NCI-H226 (cell line): ENCODE data around the gene NATD1.

Source experiments
- DNase-seq: peaks from one replicate; pipeline ENCODE4 v3.0.0-alpha.2; 2015

The NATD1 gene

DNA sequence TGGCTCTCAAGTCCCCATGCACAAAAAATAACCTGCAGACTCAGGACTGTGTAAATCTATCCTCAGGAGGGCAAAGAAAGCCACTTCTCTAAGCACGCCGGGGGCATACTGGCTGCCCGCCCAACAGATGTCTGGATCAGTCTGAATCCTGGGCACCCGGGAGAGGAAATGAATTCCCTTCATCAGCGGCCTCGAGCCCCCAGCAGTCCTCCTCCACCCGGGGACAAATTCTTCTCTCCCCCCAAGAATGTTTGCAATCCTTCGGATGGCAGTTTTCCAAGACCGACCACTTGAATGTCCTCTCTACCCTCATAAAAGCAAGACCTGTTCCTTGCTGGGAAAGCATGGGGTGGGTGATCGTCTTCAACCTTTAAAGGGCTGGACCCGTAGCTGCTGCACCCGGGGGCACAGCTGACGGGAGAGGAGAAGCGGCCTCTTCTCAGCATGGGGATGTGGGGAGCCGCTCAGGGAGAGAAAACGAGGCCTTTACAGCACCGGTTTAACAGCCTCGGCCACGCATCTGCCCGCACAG lies 21.9 kb upstream of the NATD1 start:
- no peak for DNase-seq

DNA sequence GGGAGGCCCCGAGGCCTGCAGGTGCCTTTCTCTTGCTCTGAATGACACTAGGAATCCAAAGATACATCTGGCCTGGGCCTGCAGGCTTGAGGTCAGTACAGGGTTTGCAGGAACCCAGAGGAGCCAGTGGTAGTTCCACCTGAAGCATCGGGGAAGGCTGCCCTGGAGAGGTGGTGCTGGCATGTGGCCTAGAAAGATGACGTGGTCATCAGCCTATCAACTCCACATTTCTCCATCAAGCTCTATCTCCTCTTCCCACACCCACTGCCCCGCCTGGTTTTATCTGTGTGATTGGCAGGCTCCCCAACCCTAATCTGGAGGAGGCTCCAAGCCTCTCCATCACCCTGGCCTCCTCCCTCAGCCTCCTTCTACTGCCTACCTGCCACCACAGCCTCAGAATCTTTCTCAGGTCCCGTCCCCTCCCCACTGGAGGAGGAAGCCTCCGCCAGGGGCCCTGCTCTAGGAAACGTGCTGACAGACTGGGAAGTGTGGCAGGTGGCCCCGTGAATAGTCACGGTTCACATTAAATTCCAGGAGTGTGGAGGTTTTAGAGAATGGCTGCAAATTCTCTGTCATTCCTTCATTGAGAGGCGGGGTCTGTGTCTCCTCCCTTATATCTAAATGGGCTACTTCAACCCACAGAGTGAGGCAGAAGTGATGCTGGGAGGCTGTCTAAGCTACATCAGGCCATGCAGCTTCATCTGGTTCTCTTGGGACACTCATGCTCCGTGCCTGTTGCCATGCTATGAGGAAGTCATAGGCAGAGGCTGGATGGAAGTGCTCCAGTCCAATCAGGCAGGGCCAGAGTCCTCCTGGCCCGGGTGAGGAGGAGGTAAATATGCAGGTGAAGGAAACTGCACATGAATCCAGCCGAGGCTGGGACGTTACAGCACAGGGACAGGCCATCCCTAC lies 19.9 kb upstream of the NATD1 start:
- peak; percentile 89 for DNase-seq

GRCh38 chr17:21272250-21272649 lies 19.0 kb upstream of the NATD1 start:
- no peak for DNase-seq

DNA sequence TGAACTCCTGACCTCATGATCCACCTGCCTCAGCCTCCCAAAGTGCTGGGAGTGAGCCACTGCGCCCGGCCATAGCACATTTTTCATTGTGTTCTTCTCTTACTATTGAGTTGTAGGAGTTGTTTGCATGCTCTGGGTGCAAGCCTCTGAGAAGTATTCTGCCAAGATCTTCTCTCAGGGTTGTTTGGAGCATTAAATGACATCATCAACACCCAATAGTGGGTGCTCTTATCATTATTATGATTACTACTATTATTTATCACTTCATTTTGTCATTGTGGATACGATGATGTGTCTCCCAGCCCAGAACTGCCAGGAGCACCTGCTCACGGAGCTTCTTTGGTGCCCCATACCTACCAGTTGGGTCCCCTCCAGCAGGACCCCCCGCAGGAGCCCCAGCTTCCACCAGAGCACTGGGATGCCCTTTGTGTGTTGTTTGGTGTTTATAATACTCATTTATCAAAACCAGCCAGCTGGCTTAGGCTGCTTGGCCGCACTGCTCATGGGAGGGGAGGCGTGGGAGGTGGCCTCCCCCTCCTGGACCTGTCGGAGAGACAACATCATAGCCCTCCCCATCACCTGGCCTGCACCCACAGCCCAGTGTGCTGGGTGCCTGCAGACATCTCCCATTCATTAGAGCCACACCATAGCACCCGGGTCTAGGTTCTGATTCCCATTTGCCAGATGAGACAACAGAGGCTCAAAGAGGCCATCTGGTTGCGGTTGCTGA lies 18.4 kb upstream of the NATD1 start:
- DNase-seq = no peak

DNA sequence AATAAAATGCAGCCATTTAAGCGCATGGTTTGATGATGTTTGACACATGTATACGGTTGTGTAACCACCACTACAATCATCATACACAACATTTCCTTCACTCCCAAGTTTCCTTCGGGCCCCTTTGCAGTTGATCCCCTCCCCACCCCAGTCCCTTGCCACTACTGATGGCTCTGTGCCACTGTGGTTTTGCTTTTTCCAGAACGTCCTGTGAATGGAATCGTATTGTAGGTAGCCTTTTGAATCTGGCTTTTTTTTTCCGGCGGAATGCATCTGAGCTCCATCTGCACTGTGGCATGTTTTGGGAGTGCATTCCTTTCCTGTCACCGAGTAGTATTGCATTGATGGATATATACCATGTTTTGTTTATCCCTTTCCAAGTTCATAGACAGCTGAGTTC lies 16.2 kb upstream of the NATD1 start:
- DNase-seq = no peak

DNA sequence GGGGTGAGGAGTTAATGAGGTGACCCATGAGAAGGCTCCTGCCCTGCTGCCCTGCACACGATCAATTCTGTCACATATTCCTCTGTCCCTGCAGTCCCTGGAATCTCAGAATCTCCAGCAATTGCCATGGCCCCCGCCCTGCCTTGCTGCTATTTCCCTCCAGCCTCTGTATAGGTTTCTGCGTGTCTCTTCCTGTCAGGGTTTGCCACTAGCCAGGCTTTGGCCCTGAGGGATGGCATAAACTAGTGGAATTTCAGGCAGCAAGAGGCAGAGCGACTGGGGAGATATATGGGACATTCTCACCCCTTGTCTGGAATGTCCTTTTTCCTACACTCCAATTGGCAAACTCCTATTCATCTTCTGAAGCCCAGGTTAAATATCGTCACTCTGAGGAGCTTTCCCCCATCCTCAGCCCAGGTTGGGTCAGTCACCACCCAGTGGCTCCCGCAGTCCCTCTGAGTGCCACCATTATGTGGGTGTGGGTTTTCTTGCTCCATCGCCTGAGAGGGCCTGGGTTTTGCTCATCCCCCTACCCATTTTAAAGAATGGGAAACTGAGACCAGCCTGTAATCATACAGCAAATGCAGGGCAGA lies 15.5 kb upstream of the NATD1 start:
- no peak for DNase-seq

DNA sequence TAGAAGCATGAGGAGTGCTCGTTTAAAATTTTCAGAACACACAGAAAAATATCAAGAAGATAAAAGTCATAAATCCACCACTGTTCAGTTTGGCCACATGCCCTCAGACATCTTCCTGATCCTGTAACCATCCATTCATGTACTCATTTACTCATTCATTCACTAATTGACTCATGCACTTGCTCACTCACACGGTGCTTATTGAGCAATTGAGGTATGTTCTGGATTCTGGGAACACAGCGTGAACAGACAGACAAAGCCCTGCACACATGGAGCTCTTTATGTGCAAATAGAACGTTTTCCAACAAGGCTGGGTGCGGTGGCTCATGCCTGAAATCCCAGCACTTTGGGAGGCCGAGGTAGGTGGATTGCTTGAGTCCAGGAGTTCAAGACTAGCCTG lies 10.2 kb upstream of the NATD1 start:
- DNase-seq = no peak

- no peak for DNase-seq
These were observed 9.2 kb upstream of the NATD1 start for GRCh38 chr17:21262259-21262993.

- no peak for DNase-seq
These were observed 5.4 kb upstream of the NATD1 start for GRCh38 chr17:21258593-21258992.

GRCh38 chr17:21253646-21254441 lies 634 bp upstream of the NATD1 start:
- DNase-seq = no peak

DNA sequence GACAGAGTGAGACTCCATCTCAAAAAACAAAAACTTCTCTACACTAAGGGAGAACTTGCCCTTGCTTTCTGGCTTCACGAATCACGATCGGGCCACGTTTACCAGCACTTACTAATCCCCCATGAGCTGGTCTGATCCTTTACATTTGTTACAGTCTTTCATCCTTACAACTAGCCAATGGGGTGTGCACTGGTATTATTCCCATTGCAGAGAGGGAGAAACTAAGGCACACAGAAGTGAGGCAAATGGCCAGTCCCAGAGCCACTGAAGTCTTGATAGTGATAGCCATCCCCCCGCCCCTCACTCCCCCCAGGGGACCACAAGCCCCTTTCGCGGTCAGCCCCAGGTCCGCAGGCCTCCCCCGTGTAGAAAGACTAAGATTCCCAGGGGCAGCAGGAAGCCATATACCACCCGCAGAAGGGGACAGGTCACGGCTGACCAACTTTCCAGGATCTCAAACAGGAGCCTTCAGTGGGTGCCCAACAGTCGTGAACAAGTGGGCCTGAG lies 868 bp downstream of the NATD1 start:
- no peak for DNase-seq

DNA sequence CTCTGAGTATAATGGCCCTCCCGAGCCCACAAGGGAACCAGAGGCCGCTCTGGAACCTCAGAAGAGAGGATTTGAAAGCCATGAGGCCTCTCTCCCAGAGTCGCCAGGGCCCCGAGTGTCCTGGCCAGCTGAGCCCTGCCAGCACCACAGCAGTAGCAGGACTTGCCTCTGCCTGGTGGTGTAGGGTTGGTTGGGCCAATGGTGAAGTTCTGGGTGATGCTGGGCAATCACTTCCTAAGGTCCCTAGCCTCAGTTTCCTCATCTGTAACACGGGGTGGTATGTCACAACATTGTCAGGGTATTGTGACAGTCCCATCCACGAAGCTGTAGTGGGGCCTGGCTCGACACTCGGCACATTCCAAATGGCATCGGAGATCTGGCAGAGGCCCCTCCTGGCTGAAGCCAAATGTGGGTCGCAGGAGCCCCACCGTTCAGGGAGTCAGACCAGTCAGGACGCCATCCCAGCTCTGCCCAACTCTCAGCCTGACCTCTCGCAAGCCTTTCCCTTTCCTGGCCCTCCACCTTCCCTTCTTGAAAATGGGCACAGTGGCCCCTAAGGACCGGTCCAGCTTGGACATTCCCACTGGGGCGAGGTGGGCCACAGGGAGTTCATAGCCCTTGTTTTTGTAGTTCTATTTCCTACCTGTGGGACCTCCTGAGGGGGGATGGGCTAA lies 1.7 kb downstream of the NATD1 start:
- no peak for DNase-seq

DNA sequence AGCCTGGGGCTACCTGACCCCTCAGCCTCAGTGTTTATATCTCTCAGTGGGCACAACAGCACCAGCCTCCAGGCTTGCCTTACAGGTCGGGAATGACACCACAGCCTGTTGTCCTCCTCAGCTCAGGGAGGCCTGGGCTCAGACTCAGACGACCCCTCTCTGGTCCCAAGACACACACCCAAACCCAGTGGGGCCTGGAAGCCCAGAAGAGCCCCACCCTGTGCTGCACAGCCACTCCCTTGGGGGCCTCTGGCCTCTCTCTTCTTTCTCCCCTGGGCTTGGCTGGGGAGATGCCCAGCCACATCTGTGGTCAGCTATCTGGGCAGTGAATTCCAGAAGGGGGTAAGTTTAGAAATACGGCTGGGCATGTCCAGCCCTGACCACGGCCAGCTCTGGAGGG lies 2.4 kb downstream of the NATD1 start:
- DNase-seq = peak; percentile 49

- peak; percentile 23 for DNase-seq
These were observed 3.1 kb downstream of the NATD1 start for GRCh38 chr17:21249920-21250703.

GRCh38 chr17:21249086-21249795 lies 4.0 kb downstream of the NATD1 start:
- DNase-seq = no peak

- no peak for DNase-seq
These were observed 4.7 kb downstream of the NATD1 start for GRCh38 chr17:21248500-21248899.

GRCh38 chr17:21247552-21248258 lies 5.5 kb downstream of the NATD1 start:
- DNase-seq = no peak

GRCh38 chr17:21246698-21247097 lies 6.5 kb downstream of the NATD1 start:
- no peak for DNase-seq

DNA sequence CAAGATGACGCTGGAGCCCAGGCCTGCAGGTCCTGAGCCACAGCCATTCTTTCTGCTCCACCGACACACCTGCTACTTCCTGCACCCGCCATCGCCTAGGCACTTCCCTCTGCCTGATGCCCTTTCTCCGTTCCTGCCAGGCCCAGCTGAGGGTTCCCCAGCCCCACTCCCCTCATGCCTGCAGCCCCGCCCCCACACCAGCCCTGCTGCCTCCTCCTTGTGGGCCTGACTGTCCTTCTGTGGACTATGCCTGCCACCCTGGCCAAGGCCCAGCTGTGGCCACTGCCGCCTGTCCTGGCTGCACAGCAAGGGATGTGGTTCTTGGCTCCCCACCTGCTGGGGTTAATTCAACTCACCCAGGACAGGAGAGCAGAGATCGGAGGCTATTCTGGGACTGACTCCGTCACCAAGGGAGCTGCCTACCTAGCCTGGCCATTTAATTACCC lies 7.5 kb downstream of the NATD1 start:
- no peak for DNase-seq
